Effector memory CD4-positive, alpha-beta T cell (primary cell): ENCODE measurements around the gene ATP8A2.
"Not testable (repeated sequence)": the region's sequence is repeated elsewhere in the genome, so short reads cannot be mapped to it uniquely, and the experiment has no call there.

Experiments
- DNase-seq, 3 donors: peaks; one replicate each; pipeline ENCODE4 v3.0.0-alpha.2; 2020
- H3K27ac ChIP-seq: 2 replicates; pipeline ENCODE4 v1.7.0; 2013; ENCODE audit warnings: mild to moderate bottlenecking, low read length, moderate library complexity; ENCODE audit not compliant: insufficient read depth, poor library complexity, severe bottlenecking
- H3K27me3 ChIP-seq: replicated peaks from 2 replicates; pipeline ENCODE4 v1.7.0; 2013; ENCODE audit warnings: mild to moderate bottlenecking, low read length; ENCODE audit not compliant: insufficient read depth, control insufficient read depth, poor library complexity, severe bottlenecking
- H3K36me3 ChIP-seq: 2 replicates; pipeline ENCODE4 v1.7.0; 2013; ENCODE audit warnings: mild to moderate bottlenecking, low read length, moderate library complexity; ENCODE audit not compliant: control insufficient read depth, insufficient read depth
- H3K4me1 ChIP-seq: 2 replicates; pipeline ENCODE4 v1.7.0; 2013; ENCODE audit warnings: low read length, mild to moderate bottlenecking; ENCODE audit not compliant: control insufficient read depth, insufficient read depth, poor library complexity, severe bottlenecking
- H3K4me3 ChIP-seq: 2 replicates; pipeline ENCODE4 v1.7.0; 2013; ENCODE audit warnings: low read length, low read depth, mild to moderate bottlenecking; ENCODE audit not compliant: insufficient read depth, poor library complexity, severe bottlenecking
- H3K9me3 ChIP-seq: 2 replicates; pipeline ENCODE4 v1.7.0; 2013; ENCODE audit warnings: mild to moderate bottlenecking, low read length, moderate library complexity; ENCODE audit not compliant: control insufficient read depth

Gene ATP8A2

GRCh38 chr13:25783076-25783475, 411.3 kb downstream of the ATP8A2 start:
- H3K27me3 ChIP-seq: no peaks in the 10 kb centered on the region
- H3K9me3 ChIP-seq: no peaks in the 10 kb centered on the region
- no peaks in the 10 kb centered on the region for H3K36me3 ChIP-seq
- no peak for DNase-seq
- no peak overlapping the region for H3K4me3 ChIP-seq
- no peak overlapping the region for H3K27ac ChIP-seq
- H3K4me1 ChIP-seq: no peaks in the 10 kb centered on the region

DNA sequence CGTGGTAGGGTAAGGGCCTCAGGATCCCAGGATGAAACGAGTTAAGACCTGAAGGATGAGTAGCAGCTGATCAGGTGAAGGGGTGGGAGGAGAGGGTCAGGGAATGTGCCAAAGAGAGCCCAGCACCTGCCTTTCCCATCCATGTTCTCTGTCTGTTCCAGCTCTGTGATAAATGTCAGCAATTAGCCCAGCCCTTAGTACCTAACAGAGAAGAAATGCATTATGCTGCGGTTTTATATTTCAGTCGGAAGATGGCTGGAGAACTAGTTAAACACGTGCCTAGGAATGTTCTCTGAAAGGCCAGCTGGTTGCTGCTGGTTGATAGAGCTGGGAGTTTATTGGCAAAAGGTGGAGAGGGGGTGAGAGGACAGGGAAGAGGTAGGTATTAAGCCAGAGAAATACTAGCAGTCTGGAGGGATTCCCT, 411.8 kb downstream of the ATP8A2 start:
- H3K9me3 ChIP-seq: no peaks in the 10 kb centered on the region
- H3K27me3 ChIP-seq: no peaks in the 10 kb centered on the region
- DNase-seq: no peak
- no peaks in the 10 kb centered on the region for H3K4me1 ChIP-seq
- H3K27ac ChIP-seq: no peak overlapping the region
- H3K36me3 ChIP-seq: no peaks in the 10 kb centered on the region
- H3K4me3 ChIP-seq: no peak overlapping the region

- Histone ChIP-seq H3K4me1 (no peaks in the 10 kb centered on the region), H3K36me3 (no peaks in the 10 kb centered on the region), H3K27me3 (no peaks in the 10 kb centered on the region), H3K9me3 (no peaks in the 10 kb centered on the region), H3K4me3 (no peak overlapping the region), H3K27ac (no peak overlapping the region)
- no peak for DNase-seq
Measured at GRCh38 chr13:25784119-25784518, 412.3 kb downstream of the ATP8A2 start.

DNA sequence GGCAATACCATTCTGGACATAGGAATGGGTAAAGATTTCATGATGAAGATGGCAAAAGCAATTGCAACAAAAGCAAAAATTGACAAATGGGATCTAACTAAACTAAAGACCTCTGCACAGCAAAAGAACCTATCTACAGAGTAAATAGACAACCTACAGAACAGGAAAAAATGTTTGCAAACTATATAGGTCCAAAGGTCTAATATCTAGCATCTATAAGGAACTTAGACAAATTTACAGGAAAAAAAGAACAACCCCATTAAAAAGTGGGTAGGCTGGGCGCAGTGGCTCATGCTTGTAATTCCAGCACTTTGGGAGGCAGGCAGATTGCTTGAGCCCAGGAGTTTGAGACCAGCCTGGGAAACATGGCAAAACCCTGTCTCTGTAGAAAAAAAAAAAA, 418.4 kb downstream of the ATP8A2 start:
- not testable (repeated sequence) for DNase-seq, H3K9me3 ChIP-seq, H3K36me3 ChIP-seq, H3K27ac ChIP-seq, H3K27me3 ChIP-seq, H3K4me1 ChIP-seq, H3K4me3 ChIP-seq

- DNase-seq: no peak
- Histone ChIP-seq H3K4me1 (no peaks in the 10 kb centered on the region), H3K4me3 (no peak overlapping the region), H3K36me3 (no peaks in the 10 kb centered on the region), H3K27ac (no peak overlapping the region), H3K27me3 (no peaks in the 10 kb centered on the region), H3K9me3 (no peaks in the 10 kb centered on the region)
Measured at GRCh38 chr13:25795277-25795676, 423.5 kb downstream of the ATP8A2 start.

DNA sequence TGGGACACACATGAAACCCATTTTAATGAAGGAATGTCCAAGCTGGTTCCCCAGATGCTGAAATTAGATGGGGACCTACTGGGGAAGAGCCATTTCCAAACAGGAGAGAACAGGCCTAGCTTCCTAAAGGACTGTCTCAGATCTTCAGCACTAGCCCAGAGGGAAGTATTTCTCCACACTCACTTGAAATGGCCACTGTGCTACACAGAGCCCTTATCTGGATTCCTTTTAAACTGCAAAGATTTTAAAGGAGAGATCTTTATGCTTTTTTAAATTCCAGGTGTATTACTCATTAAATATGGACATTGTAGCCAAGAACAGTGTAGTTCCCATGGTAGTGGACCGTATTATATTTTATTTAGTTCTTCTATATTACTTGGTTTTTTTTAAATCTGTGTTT, 424.7 kb downstream of the ATP8A2 start:
- no peaks in the 10 kb centered on the region for H3K9me3 ChIP-seq
- H3K4me1 ChIP-seq: no peaks in the 10 kb centered on the region
- DNase-seq: no peak
- H3K27ac ChIP-seq: no peak overlapping the region
- no peaks in the 10 kb centered on the region for H3K27me3 ChIP-seq
- no peaks in the 10 kb centered on the region for H3K36me3 ChIP-seq
- H3K4me3 ChIP-seq: no peak overlapping the region

DNA sequence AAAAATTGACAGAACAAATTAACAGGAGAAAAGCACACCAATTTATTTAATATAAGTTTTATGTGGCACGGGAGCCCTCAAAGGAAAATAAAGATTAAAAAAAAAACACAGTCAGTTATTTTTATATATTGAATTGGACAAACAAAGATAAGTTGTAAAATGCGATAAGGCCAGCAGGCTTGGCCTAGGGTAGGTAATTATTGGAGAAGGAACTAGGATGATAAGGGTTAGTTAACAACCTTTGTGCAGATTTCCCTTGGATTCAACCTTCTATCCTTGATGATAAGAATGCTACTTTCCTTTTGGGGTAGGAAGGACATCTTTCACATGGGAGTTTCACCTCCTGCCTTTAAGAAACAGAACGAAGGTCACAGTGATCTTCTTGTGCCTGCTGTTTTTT, 427.2 kb downstream of the ATP8A2 start:
- Histone ChIP-seq H3K9me3 (no peaks in the 10 kb centered on the region), H3K27ac (no peak overlapping the region), H3K36me3 (no peaks in the 10 kb centered on the region), H3K27me3 (no peaks in the 10 kb centered on the region), H3K4me1 (no peaks in the 10 kb centered on the region), H3K4me3 (no peak overlapping the region)
- DNase-seq: no peak

DNA sequence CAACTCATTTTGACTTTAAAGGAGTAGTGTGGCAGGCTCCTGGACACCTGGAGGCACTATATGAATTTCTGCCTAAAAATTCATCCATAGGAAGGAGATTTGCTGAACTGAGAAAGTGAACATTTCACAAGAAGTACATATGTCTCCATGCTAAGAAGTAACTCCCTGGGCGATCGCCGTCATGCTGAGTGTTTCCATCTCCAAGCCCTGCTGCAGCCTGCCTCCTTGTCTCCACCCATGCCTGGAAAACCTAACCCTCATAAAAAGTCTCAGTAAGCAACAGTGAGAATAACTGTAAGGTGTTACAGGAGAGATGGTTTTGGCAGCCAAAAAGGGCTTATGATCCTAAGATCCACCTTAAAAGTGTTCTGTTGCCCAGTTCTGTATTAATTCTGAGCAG, 428.7 kb downstream of the ATP8A2 start:
- Histone ChIP-seq H3K27ac (no peak overlapping the region), H3K36me3 (no peaks in the 10 kb centered on the region), H3K27me3 (no peaks in the 10 kb centered on the region), H3K9me3 (no peaks in the 10 kb centered on the region), H3K4me1 (no peaks in the 10 kb centered on the region), H3K4me3 (no peak overlapping the region)
- DNase-seq: no peak

GRCh38 chr13:25802579-25802978, 430.8 kb downstream of the ATP8A2 start:
- Histone ChIP-seq H3K36me3 (no peaks in the 10 kb centered on the region), H3K27ac (no peak overlapping the region), H3K4me3 (no peak overlapping the region), H3K4me1 (no peaks in the 10 kb centered on the region), H3K27me3 (no peaks in the 10 kb centered on the region), H3K9me3 (no peaks in the 10 kb centered on the region)
- no peak for DNase-seq

DNA sequence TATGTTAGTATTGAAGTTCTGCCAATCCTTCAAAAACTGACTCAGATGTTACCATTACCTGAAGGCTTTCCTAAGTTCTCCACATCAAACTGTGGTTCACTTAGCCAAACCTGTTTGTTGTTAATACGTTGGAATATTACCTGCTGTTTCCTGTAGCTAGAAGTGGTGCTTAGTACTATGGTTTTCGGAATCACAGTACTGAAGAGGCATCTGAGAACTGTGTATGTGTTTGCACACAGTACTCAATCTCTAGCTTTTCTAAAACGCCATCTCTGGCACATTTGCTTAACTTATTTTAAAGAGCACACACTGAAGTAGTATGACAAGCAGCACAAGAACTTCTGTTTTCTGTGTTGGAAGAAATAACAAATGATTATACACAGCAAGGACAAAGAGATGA, 431.9 kb downstream of the ATP8A2 start:
- H3K27ac ChIP-seq: no peak overlapping the region
- H3K9me3 ChIP-seq: no peaks in the 10 kb centered on the region
- no peaks in the 10 kb centered on the region for H3K4me1 ChIP-seq
- H3K36me3 ChIP-seq: no peaks in the 10 kb centered on the region
- H3K4me3 ChIP-seq: no peak overlapping the region
- no peaks in the 10 kb centered on the region for H3K27me3 ChIP-seq
- no peak for DNase-seq
